GM13976 (cell line): ENCODE measurements around the gene MACC1.

Experiments used
- DNase-seq: peaks from one replicate; pipeline ENCODE4 v3.0.0; 2012; ENCODE audit warnings: low spot score
- CTCF ChIP-seq: IDR thresholded peaks from 2 replicates; pipeline ENCODE4 v1.5.1; 2012; ENCODE audit warnings: borderline replicate concordance, mild to moderate bottlenecking; ENCODE audit not compliant: insufficient read depth; ENCODE audit errors: extremely low read depth, missing control alignments, control extremely low read depth
- in situ Hi-C: fragments of 300-500 bp; cut with MboI; formaldehyde crosslinking; loops from one replicate; pipeline ENCODE4 v1.12.0; 2022; ENCODE audit warnings: low sequenced_read_pairs, mixed read lengths, inconsistent platforms; ENCODE audit not compliant: unreplicated experiment

MACC1 gene

GRCh38 chr7:20116869-20117268, 100.3 kb downstream of the MACC1 start:
- TF ChIP-seq CTCF = no peak
- in situ Hi-C loops = no loop called here
- no peak for DNase-seq

GRCh38 chr7:20114468-20114867, 102.7 kb downstream of the MACC1 start:
- no peak for TF ChIP-seq CTCF
- peak; percentile 30 for DNase-seq
- in situ Hi-C loops = no loop called here

GRCh38 chr7:20113427-20114027, 103.7 kb downstream of the MACC1 start:
- in situ Hi-C loops = no loop called here
- no peak for TF ChIP-seq CTCF
- peak; percentile 9 for DNase-seq

GRCh38 chr7:20112696-20113095, 104.5 kb downstream of the MACC1 start:
- in situ Hi-C loops = no loop called here
- DNase-seq = no peak
- no peak for TF ChIP-seq CTCF

- DNase-seq = no peak
- TF ChIP-seq CTCF = no peak
- in situ Hi-C loops = no loop called here
Measured at GRCh38 chr7:20111821-20112542, 105.2 kb downstream of the MACC1 start.

GRCh38 chr7:20107582-20107981, 109.6 kb downstream of the MACC1 start:
- TF ChIP-seq CTCF = no peak
- in situ Hi-C loops = no loop called here
- no peak for DNase-seq
